Measurements from ENCODE around the gene NPC2.

The NPC2 gene

GRCh38 chr14:74509587-74510222 is 16.6 kb upstream of the NPC2 start:
- no peaks in the 10 kb centered on the region for H3K27me3 Mint-ChIP-seq
- peaks cover 6% of the 10 kb centered on the region for H3K4me1 Mint-ChIP-seq
- H3K9me3 Mint-ChIP-seq: no peaks in the 10 kb centered on the region
- H3K36me3 Mint-ChIP-seq: no peaks in the 10 kb centered on the region
- H3K27ac Mint-ChIP-seq: no peak overlapping the region
- H3K4me3 Mint-ChIP-seq: no peak overlapping the region

DNA sequence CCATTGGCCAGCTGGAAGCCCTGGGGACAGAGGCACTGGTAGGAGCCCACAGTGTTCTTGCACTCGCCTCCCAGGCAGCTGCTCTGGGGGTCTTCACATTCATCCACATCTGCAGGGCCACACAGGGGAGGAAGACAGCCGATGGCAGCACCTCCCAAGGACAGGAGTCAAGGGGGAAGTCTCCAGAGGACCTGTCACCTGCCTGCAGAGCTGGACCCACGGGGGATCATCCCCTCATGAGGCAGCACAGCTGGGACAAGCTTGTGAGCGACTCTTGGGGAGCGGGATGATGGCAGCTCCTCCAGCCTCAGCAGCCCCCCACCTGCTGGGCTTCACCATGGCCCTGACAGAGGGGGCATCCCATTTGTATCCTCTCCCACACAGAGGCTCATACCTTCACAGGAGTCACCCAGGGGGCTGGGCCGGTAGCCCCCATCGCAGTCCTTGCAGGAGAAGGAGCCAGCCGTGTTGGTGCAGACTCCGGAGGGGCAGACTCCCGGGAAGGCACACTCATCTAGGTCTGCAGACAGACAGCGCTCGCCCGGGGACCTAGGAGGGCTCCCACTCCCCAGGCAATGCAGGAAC is 15.8 kb upstream of the NPC2 start:
- Mint-ChIP-seq H3K27ac (no peak overlapping the region), H3K36me3 (no peaks in the 10 kb centered on the region), H3K9me3 (no peaks in the 10 kb centered on the region), H3K4me1 (no peaks in the 10 kb centered on the region), H3K27me3 (no peaks in the 10 kb centered on the region), H3K4me3 (no peak overlapping the region)

GRCh38 chr14:74508292-74508731 is 15.2 kb upstream of the NPC2 start:
- no peak overlapping the region for H3K27ac Mint-ChIP-seq
- H3K4me1 Mint-ChIP-seq: no peaks in the 10 kb centered on the region
- H3K27me3 Mint-ChIP-seq: no peaks in the 10 kb centered on the region
- no peaks in the 10 kb centered on the region for H3K9me3 Mint-ChIP-seq
- no peaks in the 10 kb centered on the region for H3K36me3 Mint-ChIP-seq
- H3K4me3 Mint-ChIP-seq: no peak overlapping the region

DNA sequence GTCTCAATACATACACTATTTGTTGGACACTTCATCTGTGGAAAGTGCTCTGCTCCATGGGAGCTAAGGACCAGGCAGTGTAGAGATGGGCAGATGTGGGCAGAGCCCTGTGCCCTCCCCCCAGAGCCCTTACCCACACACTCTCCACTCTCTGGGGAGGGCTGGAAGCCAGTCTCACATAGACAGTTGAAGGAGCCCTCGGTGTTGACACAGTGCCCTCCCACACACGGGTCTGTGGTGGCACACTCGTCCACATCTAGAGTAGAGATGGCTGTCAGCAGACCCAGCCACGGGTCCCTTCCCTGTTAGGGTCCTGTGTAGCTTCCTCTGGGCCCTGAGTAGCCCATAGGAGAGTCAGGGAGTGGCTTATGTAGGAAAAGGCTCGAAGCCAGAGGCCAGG is 14.7 kb upstream of the NPC2 start:
- no peaks in the 10 kb centered on the region for H3K36me3 Mint-ChIP-seq
- H3K27ac Mint-ChIP-seq: no peak overlapping the region
- no peak overlapping the region for H3K4me3 Mint-ChIP-seq
- no peaks in the 10 kb centered on the region for H3K4me1 Mint-ChIP-seq
- no peaks in the 10 kb centered on the region for H3K9me3 Mint-ChIP-seq
- H3K27me3 Mint-ChIP-seq: no peaks in the 10 kb centered on the region

DNA sequence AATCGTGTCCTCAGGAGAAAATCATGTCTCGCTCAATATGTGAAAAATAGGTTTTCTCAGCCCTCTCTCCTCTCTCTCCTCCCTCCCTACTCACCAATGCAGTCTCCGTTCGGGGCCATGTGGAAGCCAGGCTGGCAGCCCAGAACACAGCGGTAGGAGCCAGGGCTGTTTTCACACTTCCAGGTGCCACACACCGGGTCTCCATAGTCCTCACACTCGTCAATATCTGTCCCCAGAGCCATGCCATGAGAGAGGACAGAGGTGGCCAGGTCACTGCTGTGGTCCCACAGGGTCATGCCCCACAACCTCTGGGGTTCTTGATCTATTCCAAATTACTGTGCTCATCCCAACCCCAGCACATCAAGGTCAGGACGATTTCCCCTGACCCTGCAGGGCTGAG is 14.0 kb upstream of the NPC2 start:
- no peaks in the 10 kb centered on the region for H3K36me3 Mint-ChIP-seq
- no peak overlapping the region for H3K4me3 Mint-ChIP-seq
- H3K4me1 Mint-ChIP-seq: peaks cover 6% of the 10 kb centered on the region
- H3K27ac Mint-ChIP-seq: no peak overlapping the region
- no peaks in the 10 kb centered on the region for H3K9me3 Mint-ChIP-seq
- H3K27me3 Mint-ChIP-seq: no peaks in the 10 kb centered on the region

GRCh38 chr14:74506411-74506851 is 13.3 kb upstream of the NPC2 start:
- no peak overlapping the region for H3K27ac Mint-ChIP-seq
- no peak overlapping the region for H3K4me3 Mint-ChIP-seq
- no peaks in the 10 kb centered on the region for H3K27me3 Mint-ChIP-seq
- H3K9me3 Mint-ChIP-seq: no peaks in the 10 kb centered on the region
- H3K4me1 Mint-ChIP-seq: peaks cover 8% of the 10 kb centered on the region
- no peaks in the 10 kb centered on the region for H3K36me3 Mint-ChIP-seq

DNA sequence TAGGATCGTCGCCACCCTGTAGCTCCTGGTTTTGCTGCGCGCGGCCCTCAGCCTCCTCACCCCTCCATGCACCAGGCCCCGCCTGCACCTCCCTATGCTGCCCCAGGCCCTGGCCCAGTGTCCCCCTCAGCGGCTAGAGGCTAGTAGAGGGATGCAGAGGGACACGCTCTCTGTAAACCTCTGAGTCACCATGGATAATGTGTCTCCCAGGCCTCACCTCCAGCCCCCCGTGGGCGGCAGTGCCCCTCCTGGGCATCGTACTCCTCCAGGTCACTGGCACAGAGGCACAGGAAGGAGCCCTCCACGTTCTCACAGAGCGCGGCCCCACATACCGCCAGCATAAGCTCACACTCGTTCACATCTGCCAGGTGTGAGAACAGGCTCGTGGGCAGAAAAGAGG is 12.7 kb upstream of the NPC2 start:
- no peak overlapping the region for H3K27ac Mint-ChIP-seq
- no peaks in the 10 kb centered on the region for H3K36me3 Mint-ChIP-seq
- H3K4me1 Mint-ChIP-seq: peaks cover 8% of the 10 kb centered on the region
- no peaks in the 10 kb centered on the region for H3K9me3 Mint-ChIP-seq
- no peak overlapping the region for H3K4me3 Mint-ChIP-seq
- H3K27me3 Mint-ChIP-seq: no peaks in the 10 kb centered on the region

DNA sequence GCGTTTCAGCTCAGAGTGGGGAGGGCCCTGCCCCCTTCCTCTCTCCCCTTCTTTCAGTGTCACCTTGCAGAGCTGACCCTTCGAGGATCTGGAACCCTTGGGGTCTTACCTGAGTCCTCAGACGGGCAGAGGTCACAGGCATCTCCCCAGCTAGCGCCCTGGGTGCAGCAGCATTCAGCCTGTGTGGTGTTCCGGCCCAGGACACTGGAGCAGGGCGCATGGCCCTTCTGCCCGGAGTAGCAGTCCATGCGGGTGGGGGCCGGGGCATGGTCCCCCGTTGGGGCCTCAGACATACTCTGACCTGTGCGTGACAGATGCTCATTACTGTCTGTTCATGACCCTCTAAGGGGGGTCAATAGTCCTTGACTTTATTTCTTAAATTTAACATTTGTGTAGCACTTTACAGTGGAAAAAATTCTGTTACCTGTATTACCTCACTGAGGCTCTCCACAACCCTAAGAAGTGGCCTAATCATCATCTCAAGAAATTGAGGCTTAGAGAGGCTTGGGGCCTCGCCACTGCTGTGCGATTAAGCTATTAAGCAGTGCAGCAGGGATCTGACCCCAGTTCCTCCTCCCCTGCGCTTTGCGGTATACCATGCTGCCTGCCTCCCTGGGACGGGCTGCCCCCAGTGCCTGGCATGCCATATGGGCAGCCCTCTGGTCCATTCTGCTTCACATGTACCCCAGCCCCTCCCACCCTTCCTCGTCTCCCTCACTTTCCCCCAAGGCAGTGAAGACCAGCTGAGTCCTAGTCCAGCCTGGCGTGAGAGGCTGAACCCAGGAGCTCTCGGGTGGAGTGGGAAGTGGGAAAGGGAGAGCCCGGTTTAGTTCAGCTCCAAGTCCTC is 12.0 kb upstream of the NPC2 start:
- Mint-ChIP-seq H3K27ac (no peak overlapping the region), H3K36me3 (no peaks in the 10 kb centered on the region), H3K9me3 (no peaks in the 10 kb centered on the region), H3K27me3 (no peaks in the 10 kb centered on the region), H3K4me1 (peaks cover 10% of the 10 kb centered on the region), H3K4me3 (no peak overlapping the region)

- Mint-ChIP-seq H3K4me1 (peaks cover 16% of the 10 kb centered on the region), H3K4me3 (no peak overlapping the region), H3K9me3 (no peaks in the 10 kb centered on the region), H3K36me3 (no peaks in the 10 kb centered on the region), H3K27ac (no peak overlapping the region), H3K27me3 (no peaks in the 10 kb centered on the region)
These were observed 11.3 kb upstream of the NPC2 start for GRCh38 chr14:74504412-74504811.

DNA sequence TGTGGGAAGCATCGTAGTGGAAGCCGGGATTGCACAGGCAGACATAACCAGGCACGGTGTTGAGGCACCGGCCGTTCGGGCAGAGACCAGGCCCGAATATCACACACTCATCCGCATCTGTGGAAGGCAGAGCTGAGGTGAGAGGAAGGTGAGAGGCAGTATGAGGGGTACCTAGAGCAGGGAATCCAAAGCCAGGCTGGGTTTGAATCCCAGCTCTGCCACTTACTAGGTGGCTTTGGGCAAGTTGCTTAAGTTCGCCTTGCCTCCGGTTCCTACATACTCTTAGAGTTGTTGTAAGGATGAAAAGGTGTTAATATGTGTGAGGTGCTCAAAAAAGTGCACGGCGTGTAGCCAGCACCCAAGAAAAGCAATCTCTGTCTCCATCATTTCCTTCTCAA is 10.8 kb upstream of the NPC2 start:
- H3K9me3 Mint-ChIP-seq: no peaks in the 10 kb centered on the region
- H3K4me1 Mint-ChIP-seq: peaks cover 21% of the 10 kb centered on the region
- H3K4me3 Mint-ChIP-seq: no peak overlapping the region
- no peaks in the 10 kb centered on the region for H3K27me3 Mint-ChIP-seq
- no peak overlapping the region for H3K27ac Mint-ChIP-seq
- H3K36me3 Mint-ChIP-seq: no peaks in the 10 kb centered on the region

DNA sequence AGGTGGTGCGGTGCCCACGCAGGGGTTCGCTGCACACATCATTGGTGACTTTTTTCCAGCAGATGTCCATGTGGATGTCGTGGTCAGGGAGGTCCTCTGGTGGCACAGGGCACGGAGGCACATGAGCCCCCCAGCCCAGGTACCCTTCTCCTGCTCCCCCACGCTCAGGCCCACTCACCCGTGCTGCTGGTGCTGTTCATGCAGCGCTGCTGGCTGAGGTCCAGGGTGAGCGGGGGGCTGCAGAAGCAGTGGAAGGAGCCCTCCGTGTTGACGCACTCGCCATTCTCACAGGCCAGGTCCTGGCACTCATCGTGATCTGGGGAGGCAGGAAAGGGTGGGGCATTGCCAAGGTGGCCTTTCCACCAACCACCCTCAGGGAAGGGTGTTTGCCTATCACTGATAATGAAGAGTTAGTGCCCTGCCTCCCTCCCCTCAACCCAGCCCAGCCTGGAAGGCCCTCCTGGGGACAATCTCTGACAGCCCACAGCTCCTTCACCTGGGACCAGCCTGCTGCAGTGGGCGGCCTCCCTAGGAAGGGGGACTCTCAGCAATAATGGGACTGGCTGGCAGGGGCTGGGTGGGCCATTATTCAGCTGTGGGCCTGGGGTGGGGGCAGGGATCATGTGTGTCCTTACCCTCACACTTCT is 10.3 kb upstream of the NPC2 start:
- no peaks in the 10 kb centered on the region for H3K27me3 Mint-ChIP-seq
- no peak overlapping the region for H3K27ac Mint-ChIP-seq
- H3K9me3 Mint-ChIP-seq: no peaks in the 10 kb centered on the region
- H3K4me1 Mint-ChIP-seq: peaks cover 21% of the 10 kb centered on the region
- no peak overlapping the region for H3K4me3 Mint-ChIP-seq
- H3K36me3 Mint-ChIP-seq: no peaks in the 10 kb centered on the region

GRCh38 chr14:74502236-74503019 is 9.3 kb upstream of the NPC2 start:
- H3K27ac Mint-ChIP-seq: peak overlapping the region; percentile 17
- no peaks in the 10 kb centered on the region for H3K27me3 Mint-ChIP-seq
- H3K4me1 Mint-ChIP-seq: peaks cover 22% of the 10 kb centered on the region
- no peak overlapping the region for H3K4me3 Mint-ChIP-seq
- H3K9me3 Mint-ChIP-seq: no peaks in the 10 kb centered on the region
- H3K36me3 Mint-ChIP-seq: no peaks in the 10 kb centered on the region

DNA sequence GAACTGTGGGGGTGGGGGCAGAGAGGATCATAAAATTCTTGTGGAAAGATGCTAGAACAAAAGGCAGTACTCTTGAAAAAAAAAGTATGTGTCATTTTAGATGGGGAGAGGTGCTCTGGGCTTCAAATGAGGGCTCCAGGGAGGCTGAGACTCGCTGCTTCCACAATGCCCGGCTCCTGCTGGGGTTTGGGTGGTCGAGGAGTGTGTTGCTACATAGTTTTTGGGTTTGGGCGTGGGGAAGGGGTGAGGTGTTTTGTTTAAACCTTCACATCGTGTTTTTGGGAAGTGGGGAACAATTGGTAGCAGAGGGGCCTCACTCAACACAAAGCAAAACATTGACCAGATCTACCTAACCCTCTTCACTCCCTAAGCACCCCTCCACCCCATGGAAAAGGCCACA is 8.6 kb upstream of the NPC2 start:
- Mint-ChIP-seq H3K36me3 (no peaks in the 10 kb centered on the region), H3K27me3 (no peaks in the 10 kb centered on the region), H3K27ac (no peak overlapping the region), H3K4me3 (no peak overlapping the region), H3K9me3 (no peaks in the 10 kb centered on the region), H3K4me1 (peaks cover 25% of the 10 kb centered on the region)

DNA sequence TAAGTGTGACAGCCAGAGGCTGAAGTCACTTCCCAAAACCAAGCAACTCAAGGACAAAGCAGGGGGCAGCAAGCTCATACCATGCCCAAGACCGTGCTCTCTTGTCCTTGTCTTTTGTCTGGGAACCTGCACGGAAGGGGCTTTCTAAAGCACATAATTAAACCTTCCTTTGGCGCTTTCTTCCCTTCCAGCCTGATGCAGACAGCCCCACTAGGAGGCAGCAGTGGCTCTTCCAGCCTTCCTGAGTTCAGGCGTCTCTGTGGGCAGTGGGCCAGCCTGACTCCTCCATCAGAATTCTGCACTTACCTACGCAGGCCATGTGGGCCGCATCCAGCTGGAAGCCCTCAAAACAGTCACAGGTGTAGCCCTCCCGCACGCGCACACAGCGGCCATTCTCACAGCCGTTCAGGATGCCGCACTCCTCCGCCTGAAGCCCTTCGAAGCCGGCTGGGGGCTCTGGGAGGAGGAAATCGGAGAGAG is 8.1 kb upstream of the NPC2 start:
- peaks cover 30% of the 10 kb centered on the region for H3K4me1 Mint-ChIP-seq
- H3K27ac Mint-ChIP-seq: no peak overlapping the region
- no peak overlapping the region for H3K4me3 Mint-ChIP-seq

More for the DNA sequence above, 8.1 kb upstream of the NPC2 start:
- Mint-ChIP-seq H3K9me3 (no peaks in the 10 kb centered on the region), H3K27me3 (no peaks in the 10 kb centered on the region), H3K36me3 (no peaks in the 10 kb centered on the region)

All from activated naive CD4-positive, alpha-beta T cell treated with anti-CD3 and anti-CD28 coated beads, Interleukin-2, amount 50 U/mL, for 24 hours (primary cell).